ENCODE measurements around the gene TNFAIP8. TPM values are rescaled to one million over a fixed set of nuclear protein-coding genes. Genes with fewer than 3 reads are reported as not detected.

Gene TNFAIP8
- total RNA-seq, 1 experiment from 2014 or later, result 7.3 TPM

GRCh38 chr5:119359737-119360413 lies 4.1 kb downstream of the TNFAIP8 start:
- H3K4me1 Mint-ChIP-seq, result peaks cover 48 to 55% of the 10 kb centered on the region in 2 experiments
- Histone ChIP-seq H4K91ac (ENCODE audit: insufficient read length, low read depth, low read length) (no peak overlapping the region), H3K4ac (ENCODE audit: low read depth, low read length) (no peak overlapping the region), H2AK5ac (ENCODE audit: insufficient read length, low read length) (no peak overlapping the region), H3K18ac (ENCODE audit: insufficient read length, low read depth, low read length) (no peak overlapping the region), H3K23me2 (ENCODE audit: insufficient read length, low read depth, low read length, poor library complexity, severe bottlenecking) (peaks cover 14% of the 10 kb centered on the region), H3K27ac (ENCODE audit: insufficient read length, low read depth, low read length) (no peak overlapping the region), H3K27me3 (ENCODE audit: insufficient read depth, low read length) (no peaks in the 10 kb centered on the region), H3K4me2 (ENCODE audit: insufficient read depth, insufficient read length, low read length) (no peak overlapping the region), H3T11ph (ENCODE audit: low read length) (no peak overlapping the region), H2BK15ac (ENCODE audit: low read depth, low read length) (no peak overlapping the region), H3K23ac (ENCODE audit: insufficient read length, low read depth, low read length) (no peak overlapping the region), H2BK12ac (ENCODE audit: insufficient read length, low read depth, low read length) (no peak overlapping the region), H3K4me1 (ENCODE audit: insufficient read depth, low read length) (peaks cover 11% of the 10 kb centered on the region; the same call in 1 of the 2 replicates), H2BK20ac (ENCODE audit: low read depth, low read length, poor library complexity, severe bottlenecking) (no peak overlapping the region), H3K79me1 (ENCODE audit: insufficient read depth, low read depth, low read length, poor library complexity, severe bottlenecking) (no peaks in the 10 kb centered on the region), H2BK5ac (ENCODE audit: insufficient read length, low read length) (no peak overlapping the region), H3K9ac (ENCODE audit: extremely low read depth, insufficient read length, low read length) (no peak overlapping the region), H2AFZ (ENCODE audit: low read length) (no peak overlapping the region), H3K9me3 (ENCODE audit: control insufficient read depth, low read depth, low read length) (no peaks in the 10 kb centered on the region), H3K56ac (ENCODE audit: insufficient read length, low read depth, low read length) (no peak overlapping the region), H3K14ac (ENCODE audit: insufficient read depth, low read length) (no peak overlapping the region), H4K8ac (replicated peaks; ENCODE audit: insufficient read length, low read depth, low read length) (no peak overlapping the region), H4K20me1 (ENCODE audit: control insufficient read depth, insufficient read depth, insufficient read length) (no peaks in the 10 kb centered on the region), H2BK120ac (ENCODE audit: low read depth, low read length, poor library complexity, severe bottlenecking) (no peak overlapping the region), H3K79me2 (ENCODE audit: insufficient read depth, low read length) (no peaks in the 10 kb centered on the region), H4K5ac (ENCODE audit: insufficient read length, low read depth, low read length) (no peak overlapping the region)
- H3K27ac Mint-ChIP-seq, result no peak overlapping the region
- H3K27me3 Mint-ChIP-seq (ENCODE audit: low read depth), result peaks cover 20% of the 10 kb centered on the region
- WGBS (ENCODE audit: extremely low coverage, insufficient read length, low lambda C conversion rate), result no CpG with 5 or more reads among the region's 4 CpGs
- H3K4me3 Mint-ChIP-seq, result no peak overlapping the region
- no peaks in the 10 kb centered on the region for H3K9me3 Mint-ChIP-seq
- TF ChIP-seq CTCF (conservative IDR thresholded peaks at IDR 0.05), result no peak
- no peak for DNase-seq
- H3K36me3 Mint-ChIP-seq (ENCODE audit: insufficient read depth in 1 of 3, low read depth in 3 of 3), result peaks cover 0 to 4% (median under 1%) of the 10 kb centered on the region in 3 experiments; a peak in 3 of 7 replicates

All from H9 (cell line).